H1 (cell line): ENCODE results near the gene BGN.

Experiments used
- ATF3 ChIP-seq: IDR thresholded peaks from 2 replicates; pipeline ENCODE4 v1.6.1; 2011; ENCODE audit warnings: low read depth, mild to moderate bottlenecking, low read length; ENCODE audit not compliant: insufficient read depth
- CEBPB ChIP-seq: IDR thresholded peaks from 2 replicates; pipeline ENCODE4 v1.6.1; 2012; ENCODE audit warnings: low read depth, low read length
- CREB1 ChIP-seq: IDR thresholded peaks from 2 replicates; pipeline ENCODE4 v1.6.1; 2012; ENCODE audit warnings: inconsistent platforms
- CTCF ChIP-seq, 3 experiments: IDR thresholded peaks; 1 replicate in 2 of 3; 2 replicates in 1 of 3; pipeline versions ENCODE4 v1.5.1 to v1.6.1; 2011; ENCODE audit warnings: low read length in 3 of 3, mild to moderate bottlenecking in 3 of 3, inconsistent platforms in 2 of 3, low read depth in 1 of 3, moderate library complexity in 1 of 3; ENCODE audit not compliant: insufficient read depth in 1 of 3; ENCODE audit errors: control extremely low read depth in 1 of 3
- EP300 ChIP-seq, 2 experiments: IDR thresholded peaks; 1 replicate in 1 of 2; 2 replicates in 1 of 2; pipeline ENCODE4 v1.6.1; 2011 to 2012; ENCODE audit warnings: low read depth in 2 of 2, low read length in 2 of 2, mild to moderate bottlenecking in 2 of 2, borderline replicate concordance in 1 of 2, inconsistent platforms in 1 of 2, moderate library complexity in 1 of 2
- EZH2 ChIP-seq: fragments of 200-600 bp; sonication (generic); IDR thresholded peaks from 2 replicates; pipeline ENCODE4 v1.7.1; 2012; ENCODE audit warnings: low read depth, mild to moderate bottlenecking, moderate library complexity, low read length, inconsistent platforms; ENCODE audit not compliant: severe bottlenecking
- GABPA ChIP-seq: IDR thresholded peaks from 2 replicates; pipeline ENCODE4 v1.6.1; 2011; ENCODE audit warnings: mild to moderate bottlenecking, low read length, moderate library complexity, borderline replicate concordance; ENCODE audit not compliant: insufficient read depth
- MAFK ChIP-seq: IDR thresholded peaks from 2 replicates; pipeline ENCODE4 v1.6.1; 2012; ENCODE audit warnings: low read depth, mild to moderate bottlenecking, improper control_type of control experiment, low read length
- POLR2A ChIP-seq, 2 experiments: IDR thresholded peaks; 1 replicate in 1 of 2; 2 replicates in 1 of 2; pipeline ENCODE4 v1.6.1; 2011; ENCODE audit warnings: low read depth in 2 of 2, low read length in 2 of 2, mild to moderate bottlenecking in 2 of 2; ENCODE audit errors: control extremely low read depth in 1 of 2
- RNF2 ChIP-seq: fragments of 200-900, 300-1000 bp; sonication (generic); IDR thresholded peaks from 2 replicates; pipeline ENCODE4 v1.7.1; 2016; ENCODE audit warnings: borderline replicate concordance, low read depth, mild to moderate bottlenecking, antibody characterized with exemption, low read length; ENCODE audit not compliant: poor library complexity, severe bottlenecking; ENCODE audit errors: missing control alignments
- SIN3A ChIP-seq, 2 experiments: IDR thresholded peaks in 1 of 2; conservative IDR thresholded peaks in 1 of 2; 2 replicates each; pipeline ENCODE4 v1.6.1; 2011 to 2012; ENCODE audit warnings: low read length in 2 of 2, improper control_type of control experiment in 1 of 2, low read depth in 1 of 2, mild to moderate bottlenecking in 1 of 2
- SUZ12 ChIP-seq: fragments of 200-600 bp; sonication (generic); IDR thresholded peaks from 2 replicates; pipeline ENCODE4 v1.6.1; 2012; ENCODE audit warnings: mild to moderate bottlenecking, inconsistent platforms, low read length, moderate library complexity, mixed read lengths
- TCF12 ChIP-seq: IDR thresholded peaks from 2 replicates; pipeline ENCODE4 v1.6.1; 2011; ENCODE audit warnings: low read depth, mild to moderate bottlenecking, low read length
- ZNF274 ChIP-seq: IDR thresholded peaks from 2 replicates; pipeline ENCODE4 v1.7.0; 2012; ENCODE audit warnings: low read length, borderline replicate concordance; ENCODE audit errors: extremely low read depth

- TF ChIP-seq SUZ12: no peak
- TF ChIP-seq POLR2A (IDR thresholded peaks at IDR 0.05; ENCODE audit: control extremely low read depth in 1 of 2, low read depth in 2 of 2, low read length in 2 of 2): no peak
- TF ChIP-seq MAFK: no peak
- no peak for TF ChIP-seq CTCF (IDR thresholded peaks at IDR 0.05; ENCODE audit: control extremely low read depth in 1 of 3, insufficient read depth in 1 of 3, low read depth in 1 of 3, low read length in 3 of 3)
- TF ChIP-seq ATF3: no peak
- TF ChIP-seq CREB1: no peak
- TF ChIP-seq ZNF274: no peak
- no peak for TF ChIP-seq RNF2
- no peak for TF ChIP-seq EZH2
- no peak for TF ChIP-seq GABPA
- TF ChIP-seq SIN3A (conservative IDR thresholded peaks at IDR 0.05 in 1 of 2, IDR thresholded peaks at IDR 0.05 in 1 of 2; ENCODE audit: low read depth in 1 of 2, low read length in 2 of 2): no peak
- no peak for TF ChIP-seq TCF12
- no peak for TF ChIP-seq EP300 (IDR thresholded peaks at IDR 0.05; ENCODE audit: borderline replicate concordance in 1 of 2, low read depth in 2 of 2, low read length in 2 of 2)
- TF ChIP-seq CEBPB: no peak
Observed at GRCh38 chrX:153511784-153512500, 17.2 kb downstream of the BGN start.
